OCI-LY1 (cell line): ENCODE results near the gene TBC1D20.

ENCODE experiments used
- H2AFZ ChIP-seq: fragments of 200-600 bp; sonication (generic), shearing (Covaris generic); 2 replicates; pipeline ENCODE4 v1.6.0; 2014; ENCODE audit warnings: antibody characterized with exemption, mild to moderate bottlenecking, low read length
- H3F3A ChIP-seq: fragments of 200-600 bp; sonication (generic), shearing (Covaris generic); 2 replicates; pipeline ENCODE4 v1.6.0; 2014; ENCODE audit warnings: mild to moderate bottlenecking, antibody characterized with exemption, low read length, moderate library complexity; ENCODE audit not compliant: insufficient read depth
- H3K27ac ChIP-seq: fragments of 200-600 bp; sonication (generic); 2 replicates; pipeline ENCODE4 v1.5.1; 2014; ENCODE audit warnings: low read length, mixed run types, mild to moderate bottlenecking, low read depth; ENCODE audit not compliant: poor library complexity, severe bottlenecking
- H3K27me3 ChIP-seq: fragments of 200-600 bp; sonication (generic); 2 replicates; pipeline ENCODE4 v1.6.0; 2014; ENCODE audit warnings: antibody characterized with exemption, mild to moderate bottlenecking, low read length, moderate library complexity; ENCODE audit not compliant: insufficient read depth
- H3K36me3 ChIP-seq: fragments of 200-600 bp; sonication (generic); 2 replicates; pipeline ENCODE4 v1.6.1; 2014; ENCODE audit warnings: mild to moderate bottlenecking, antibody characterized with exemption, low read length, moderate library complexity, mixed read lengths; ENCODE audit not compliant: insufficient read depth
- H3K4me1 ChIP-seq: fragments of 200-600 bp; sonication (generic); 2 replicates; pipeline ENCODE4 v1.5.1; 2014; ENCODE audit warnings: mild to moderate bottlenecking, low read length, moderate library complexity; ENCODE audit not compliant: insufficient read depth, severe bottlenecking
- H3K4me2 ChIP-seq: fragments of 200-600 bp; sonication (generic), shearing (Covaris generic); 2 replicates; pipeline ENCODE4 v1.6.1; 2014; ENCODE audit warnings: low read length
- H3K4me3 ChIP-seq: fragments of 200-600 bp; sonication (generic); 2 replicates; pipeline ENCODE4 v1.5.1; 2014; ENCODE audit warnings: low read length, low read depth, mild to moderate bottlenecking, mixed read lengths; ENCODE audit not compliant: poor library complexity, severe bottlenecking
- H3K79me2 ChIP-seq: fragments of 200-600 bp; shearing (Covaris generic); 2 replicates; pipeline ENCODE4 v1.6.1; 2016; ENCODE audit warnings: mixed run types, low read length, mixed read lengths; ENCODE audit not compliant: insufficient read depth
- H3K9ac ChIP-seq: fragments of 200-600 bp; sonication (generic), shearing (Covaris generic); 2 replicates; pipeline ENCODE4 v1.6.1; 2014; ENCODE audit warnings: mild to moderate bottlenecking, low read length, mixed read lengths
- H3K9me2 ChIP-seq: fragments of 200-600 bp; sonication (generic), shearing (Covaris generic); 2 replicates; pipeline ENCODE4 v1.6.1; 2014; ENCODE audit warnings: low read depth, mild to moderate bottlenecking, low read length, mixed read lengths
- H3K9me3 ChIP-seq: fragments of 200-600 bp; shearing (Covaris generic); 2 replicates; pipeline ENCODE4 v1.6.1; 2014; ENCODE audit warnings: low read length, mixed read lengths
- H4K20me1 ChIP-seq: fragments of 200-600 bp; sonication (generic), shearing (Covaris generic); 2 replicates; pipeline ENCODE4 v1.6.0; 2016; ENCODE audit warnings: mild to moderate bottlenecking, low read length; ENCODE audit not compliant: insufficient read depth
- EZH2 ChIP-seq: fragments of 200-600 bp; sonication (generic), shearing (Covaris generic); IDR thresholded peaks from 2 replicates; pipeline ENCODE4 v1.8.0; 2017; ENCODE audit warnings: borderline replicate concordance, mixed run types, mild to moderate bottlenecking, antibody characterized with exemption, low read length, moderate library complexity, mixed read lengths
- TF ChIP-seq, protein P1 (sequence below): fragments of 200-600 bp; sonication (generic), shearing (Covaris generic); IDR thresholded peaks from 2 replicates; pipeline ENCODE4 v1.5.1; 2017; ENCODE audit warnings: mild to moderate bottlenecking, antibody characterized with exemption, low read length, moderate library complexity, mixed read lengths

TBC1D20 gene

DNA sequence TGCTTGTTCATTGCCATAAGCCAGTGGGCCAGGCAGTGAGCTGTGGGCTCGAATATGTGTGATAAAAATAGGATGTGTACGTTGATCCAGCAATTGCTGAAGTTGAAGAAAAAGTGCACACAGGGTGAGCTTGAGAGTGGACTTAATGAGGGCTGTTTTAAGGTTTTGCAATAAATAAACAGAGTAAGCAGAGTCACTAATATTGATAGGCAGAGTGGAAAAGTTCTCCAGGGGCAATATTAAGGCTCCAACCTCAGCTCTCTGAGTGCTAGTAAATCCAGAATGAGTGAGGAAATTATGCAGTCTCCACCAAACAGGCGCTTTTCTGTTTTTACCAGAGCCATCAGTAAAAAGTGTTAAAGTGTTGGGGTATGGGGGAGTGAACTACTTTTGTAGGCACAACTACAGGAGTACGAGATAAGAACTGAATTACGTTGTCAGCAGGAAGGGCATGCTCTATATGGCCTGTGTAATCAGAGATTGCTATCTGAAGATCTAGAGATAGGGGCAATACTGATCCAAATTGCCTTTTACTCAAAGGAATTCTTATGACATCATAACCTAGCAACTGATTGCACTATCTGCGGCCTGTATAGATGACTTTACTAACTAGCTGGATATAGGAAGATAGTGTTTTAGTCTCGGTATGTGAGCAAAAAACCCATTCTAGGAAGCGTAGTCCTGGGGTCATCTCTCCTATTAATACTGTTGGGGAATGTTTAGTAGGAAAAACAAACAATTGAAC lies 7.6 kb upstream of the TBC1D20 start:
- H3K4me1 ChIP-seq: no peaks in the 10 kb centered on the region
- H3K9me2 ChIP-seq: no peaks in the 10 kb centered on the region
- H3K4me3 ChIP-seq: no peak overlapping the region
- no peak overlapping the region for H2AFZ ChIP-seq
- H3K9me3 ChIP-seq: peaks cover 20% of the 10 kb centered on the region
- H3K27me3 ChIP-seq: no peaks in the 10 kb centered on the region; the same call in 1 of the 2 replicates
- H3K4me2 ChIP-seq: no peak overlapping the region
- H3K36me3 ChIP-seq: peaks cover 7% of the 10 kb centered on the region; the same call in 1 of the 2 replicates
- H3K79me2 ChIP-seq: no peaks in the 10 kb centered on the region
- no peak for TF ChIP-seq EZH2
- TF ChIP-seq, protein P1, sequence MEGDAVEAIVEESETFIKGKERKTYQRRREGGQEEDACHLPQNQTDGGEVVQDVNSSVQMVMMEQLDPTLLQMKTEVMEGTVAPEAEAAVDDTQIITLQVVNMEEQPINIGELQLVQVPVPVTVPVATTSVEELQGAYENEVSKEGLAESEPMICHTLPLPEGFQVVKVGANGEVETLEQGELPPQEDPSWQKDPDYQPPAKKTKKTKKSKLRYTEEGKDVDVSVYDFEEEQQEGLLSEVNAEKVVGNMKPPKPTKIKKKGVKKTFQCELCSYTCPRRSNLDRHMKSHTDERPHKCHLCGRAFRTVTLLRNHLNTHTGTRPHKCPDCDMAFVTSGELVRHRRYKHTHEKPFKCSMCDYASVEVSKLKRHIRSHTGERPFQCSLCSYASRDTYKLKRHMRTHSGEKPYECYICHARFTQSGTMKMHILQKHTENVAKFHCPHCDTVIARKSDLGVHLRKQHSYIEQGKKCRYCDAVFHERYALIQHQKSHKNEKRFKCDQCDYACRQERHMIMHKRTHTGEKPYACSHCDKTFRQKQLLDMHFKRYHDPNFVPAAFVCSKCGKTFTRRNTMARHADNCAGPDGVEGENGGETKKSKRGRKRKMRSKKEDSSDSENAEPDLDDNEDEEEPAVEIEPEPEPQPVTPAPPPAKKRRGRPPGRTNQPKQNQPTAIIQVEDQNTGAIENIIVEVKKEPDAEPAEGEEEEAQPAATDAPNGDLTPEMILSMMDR: no peak
- H3F3A ChIP-seq: no peaks in the 10 kb centered on the region
- no peak overlapping the region for H3K27ac ChIP-seq
- no peak overlapping the region for H3K9ac ChIP-seq
- no peaks in the 10 kb centered on the region for H4K20me1 ChIP-seq

DNA sequence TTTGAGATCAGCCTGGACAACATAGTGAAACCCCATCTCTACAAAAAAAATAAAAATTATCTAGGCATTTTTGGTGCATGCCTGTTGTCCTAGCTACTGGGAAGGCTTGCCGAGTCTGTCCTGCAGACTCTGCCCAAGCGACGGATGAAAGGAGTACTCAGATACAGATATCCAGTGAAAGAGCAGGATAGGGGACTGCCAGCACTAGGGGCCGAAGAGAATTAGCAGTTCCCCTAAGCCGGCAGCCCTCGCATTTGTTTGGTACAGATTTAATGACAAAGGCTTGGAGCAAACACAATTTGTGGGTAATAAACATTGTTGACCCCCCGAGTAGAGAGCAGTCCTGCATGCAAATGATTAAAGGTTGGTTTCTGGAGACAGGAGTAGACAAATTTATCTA lies 5.4 kb upstream of the TBC1D20 start:
- no peak for TF ChIP-seq EZH2
- TF ChIP-seq, protein P1: no peak
- no peaks in the 10 kb centered on the region for H3K9me2 ChIP-seq
- no peaks in the 10 kb centered on the region for H3K79me2 ChIP-seq
- H2AFZ ChIP-seq: no peak overlapping the region
- H3K9ac ChIP-seq: no peak overlapping the region
- no peaks in the 10 kb centered on the region; the same call in 1 of the 2 replicates for H3K27me3 ChIP-seq
- H3K4me2 ChIP-seq: no peak overlapping the region
- H3F3A ChIP-seq: no peaks in the 10 kb centered on the region
- H3K4me1 ChIP-seq: peaks cover 5% of the 10 kb centered on the region
- no peak overlapping the region for H3K27ac ChIP-seq
- peaks cover 15% of the 10 kb centered on the region for H3K9me3 ChIP-seq
- no peaks in the 10 kb centered on the region for H4K20me1 ChIP-seq
- no peaks in the 10 kb centered on the region; the same call in 1 of the 2 replicates for H3K36me3 ChIP-seq
- H3K4me3 ChIP-seq: no peak overlapping the region

DNA sequence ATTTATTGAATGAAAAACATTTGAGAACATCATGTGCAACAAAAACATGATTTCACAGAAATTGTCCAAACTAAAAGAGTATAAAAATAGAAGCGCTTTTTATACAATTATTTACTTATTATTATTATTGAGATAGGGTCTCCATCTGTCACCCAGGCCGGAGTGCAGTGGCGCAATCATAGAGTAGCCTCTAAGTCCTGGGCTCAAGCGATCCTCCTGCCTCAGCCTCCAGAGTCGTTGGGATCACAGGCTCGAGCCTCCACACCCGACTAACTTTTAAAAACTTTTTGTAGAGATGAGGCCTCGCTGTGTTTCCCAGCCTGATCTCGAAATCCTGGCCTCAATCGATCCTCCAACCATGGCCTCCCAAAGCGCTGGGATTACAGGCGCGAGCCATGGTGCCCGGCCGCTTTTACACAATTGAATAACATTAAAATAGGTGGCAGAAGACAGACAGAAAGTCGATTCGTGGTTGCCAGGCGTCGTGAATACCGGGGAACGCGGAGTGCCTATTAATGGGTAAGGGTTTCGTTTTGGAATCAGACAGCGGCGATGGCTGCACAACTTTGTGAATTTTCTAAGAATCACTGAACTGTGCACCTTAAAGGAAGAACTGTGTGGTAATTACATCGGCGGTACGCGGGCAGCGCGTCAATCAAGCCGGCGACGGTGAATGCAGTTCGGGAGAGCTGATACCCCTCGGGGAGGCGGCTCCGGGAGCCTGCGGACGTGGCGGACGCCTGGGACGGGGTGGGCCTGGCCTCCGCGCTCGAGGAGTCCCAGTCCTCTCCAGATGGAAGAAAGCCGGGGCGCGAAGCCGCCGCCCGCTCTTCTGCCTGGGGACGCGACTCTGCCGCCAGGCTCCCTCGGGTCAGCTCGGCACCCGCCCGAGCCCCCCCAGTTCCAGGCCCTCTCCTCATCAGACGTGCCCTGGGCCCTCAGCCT lies 807 bp downstream of the TBC1D20 start:
- no peak overlapping the region for H3K27ac ChIP-seq

More for the DNA sequence above, 807 bp downstream of the TBC1D20 start:
- H3K9me2 ChIP-seq: no peaks in the 10 kb centered on the region
- no peaks in the 10 kb centered on the region for H3F3A ChIP-seq
- peak overlapping the region; percentile 73 for H3K4me3 ChIP-seq
- H2AFZ ChIP-seq: no peak overlapping the region
- H3K79me2 ChIP-seq: peaks cover 16% of the 10 kb centered on the region; the same call in 1 of the 2 replicates
- H4K20me1 ChIP-seq: 0 out of 2 replicates have a peak, but pooled peaks cover 2% of the 10 kb centered on the region
- no peaks in the 10 kb centered on the region for H3K27me3 ChIP-seq
- peaks cover 35% of the 10 kb centered on the region for H3K4me1 ChIP-seq
- H3K36me3 ChIP-seq: no peaks in the 10 kb centered on the region
- H3K9ac ChIP-seq: peak overlapping the region; percentile 76
- peak overlapping the region; percentile 66 for H3K4me2 ChIP-seq
- H3K9me3 ChIP-seq: no peaks in the 10 kb centered on the region
- TF ChIP-seq EZH2: no peak
- TF ChIP-seq, protein P1: no peak
